Kidney (tissue), 14 donors: ENCODE measurements around the gene PFKFB4. TPM values are rescaled to one million over a fixed set of nuclear protein-coding genes. Genes with fewer than 3 reads are reported as not detected.

Experiments
- DNase-seq, 5 donors: peaks; one replicate each; pipeline ENCODE4 v3.0.0-alpha.2; 2013 to 2020
- FAIRE-seq: peaks from 2 replicates; lab custom pipeline; 2012; peaks lifted over from hg19 to GRCh38; lab: Jason Lieb, UNC
- H3K27ac ChIP-seq, 2 donors: one replicate each; pipeline ENCODE4 v1.7.0; 2013; ENCODE audit warnings: low read depth in 2 of 2, low read length in 2 of 2, inconsistent platforms in 1 of 2
- H3K27me3 ChIP-seq: one replicate; pipeline ENCODE4 v1.7.1; 2013; ENCODE audit warnings: low read length, inconsistent platforms; ENCODE audit not compliant: control insufficient read depth, insufficient read depth
- H3K36me3 ChIP-seq, 3 donors: one replicate each; pipeline versions ENCODE4 v1.7.0 to v1.7.1; 2013; ENCODE audit warnings: low read length in 3 of 3, control low read depth in 1 of 3, inconsistent platforms in 1 of 3; ENCODE audit not compliant: insufficient read depth in 3 of 3, control insufficient read depth in 2 of 3
- H3K4me1 ChIP-seq, 3 donors: one replicate each; pipeline versions ENCODE4 v1.7.0 to v1.7.1; 2013; ENCODE audit warnings: low read length in 3 of 3, inconsistent platforms in 1 of 3, low read depth in 1 of 3; ENCODE audit not compliant: control insufficient read depth in 2 of 3, insufficient read depth in 2 of 3
- H3K4me3 ChIP-seq, 3 donors: one replicate each; pipeline versions ENCODE4 v1.7.0 to v1.8.1; 2013; ENCODE audit warnings: low read length in 3 of 3, control low read depth in 1 of 3, inconsistent platforms in 1 of 3
- H3K9ac ChIP-seq, 3 donors: one replicate each; pipeline versions ENCODE4 v1.7.0 to v1.7.1; 2013; ENCODE audit warnings: low read length in 3 of 3, control low read depth in 1 of 3, inconsistent platforms in 1 of 3
- H3K9me3 ChIP-seq, 3 donors: one replicate each; pipeline versions ENCODE4 v1.7.0 to v1.7.1; 2013; ENCODE audit warnings: low read length in 3 of 3, control low read depth in 1 of 3, inconsistent platforms in 1 of 3; ENCODE audit not compliant: control insufficient read depth in 2 of 3, insufficient read depth in 1 of 3
- intact Hi-C: fragments of 100-400 bp; cut with DNase I; formaldehyde crosslinking; loops from one replicate; pipeline ENCODE4 v1.11.1; 2022
- polyA plus RNA-seq: library from polyadenylated mRNA; stranded (reverse); fragments of 350-450 nt; fragmentation: Illumina TruSeq; extraction: RNeasy Lipid Tissue Mini Kit (QIAGEN cat#74804); gene quantifications from one replicate; pipeline ENCODE4 v1.2.3, GENCODE V29; 2014; ENCODE audit warnings: low read depth, low replicate concordance; ENCODE audit not compliant: insufficient read depth
- total RNA-seq: library from RNA; stranded (reverse); fragmentation: NEBNext Ultra II Directional; extraction: Animal tissue kit (Norgen Biotek cat#: 25700); gene quantifications from one replicate; pipeline ENCODE4 v1.2.1, GENCODE V29; 2021
- TF ChIP-seq, protein P1 (sequence below): IDR thresholded peaks from 3 replicates; pipeline ENCODE4 v1.5.1; 2012; ENCODE audit warnings: mild to moderate bottlenecking, moderate library complexity, borderline replicate concordance; ENCODE audit not compliant: insufficient read depth; ENCODE audit errors: extremely low read depth
- donor health status: control.
- donor health status: control.
- donor health status: control.
- donor health status: control.
- donor health status: control.
- donor health status: DM: yes; HTN: yes; CAD: no.
- donor health status: Normal renal cell carcinoma (clear cell type).

Gene PFKFB4
- total and polyA plus RNA-seq, 2 donors from 2014 or later: 2.1 to 4.6 TPM

DNA sequence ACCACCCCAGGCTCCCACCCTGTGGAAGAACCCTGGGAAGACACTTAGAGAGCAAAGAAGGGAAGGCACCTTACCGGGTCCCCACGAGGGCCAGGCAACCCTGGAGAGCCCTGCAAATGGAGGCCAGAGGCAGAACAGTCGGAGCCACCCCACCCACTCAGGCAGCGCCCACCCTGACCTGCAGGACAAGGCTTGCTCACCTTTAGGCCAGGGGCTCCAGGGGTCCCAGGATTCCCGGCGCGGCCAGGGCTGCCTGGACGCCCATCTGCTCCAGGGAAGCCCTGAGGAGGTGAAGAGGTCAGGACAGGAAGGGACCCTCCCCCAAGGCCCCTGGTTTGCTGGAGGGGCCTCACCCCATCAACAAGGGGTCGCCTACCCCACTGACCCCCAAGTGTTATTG is 28.2 kb upstream of the PFKFB4 start:
- Histone ChIP-seq H3K36me3 (no peaks in the 10 kb centered on the region), H3K9ac (no peak overlapping the region), H3K4me1 (no peaks in the 10 kb centered on the region), H3K9me3 (no peaks in the 10 kb centered on the region), H3K4me3 (no peak overlapping the region), H3K27me3 (no peaks in the 10 kb centered on the region), H3K27ac (no peak overlapping the region)
- TF ChIP-seq, protein P1, sequence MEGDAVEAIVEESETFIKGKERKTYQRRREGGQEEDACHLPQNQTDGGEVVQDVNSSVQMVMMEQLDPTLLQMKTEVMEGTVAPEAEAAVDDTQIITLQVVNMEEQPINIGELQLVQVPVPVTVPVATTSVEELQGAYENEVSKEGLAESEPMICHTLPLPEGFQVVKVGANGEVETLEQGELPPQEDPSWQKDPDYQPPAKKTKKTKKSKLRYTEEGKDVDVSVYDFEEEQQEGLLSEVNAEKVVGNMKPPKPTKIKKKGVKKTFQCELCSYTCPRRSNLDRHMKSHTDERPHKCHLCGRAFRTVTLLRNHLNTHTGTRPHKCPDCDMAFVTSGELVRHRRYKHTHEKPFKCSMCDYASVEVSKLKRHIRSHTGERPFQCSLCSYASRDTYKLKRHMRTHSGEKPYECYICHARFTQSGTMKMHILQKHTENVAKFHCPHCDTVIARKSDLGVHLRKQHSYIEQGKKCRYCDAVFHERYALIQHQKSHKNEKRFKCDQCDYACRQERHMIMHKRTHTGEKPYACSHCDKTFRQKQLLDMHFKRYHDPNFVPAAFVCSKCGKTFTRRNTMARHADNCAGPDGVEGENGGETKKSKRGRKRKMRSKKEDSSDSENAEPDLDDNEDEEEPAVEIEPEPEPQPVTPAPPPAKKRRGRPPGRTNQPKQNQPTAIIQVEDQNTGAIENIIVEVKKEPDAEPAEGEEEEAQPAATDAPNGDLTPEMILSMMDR: no peak
- intact Hi-C loops: no loop called here
- no peak for DNase-seq
- no peak for FAIRE-seq

DNA sequence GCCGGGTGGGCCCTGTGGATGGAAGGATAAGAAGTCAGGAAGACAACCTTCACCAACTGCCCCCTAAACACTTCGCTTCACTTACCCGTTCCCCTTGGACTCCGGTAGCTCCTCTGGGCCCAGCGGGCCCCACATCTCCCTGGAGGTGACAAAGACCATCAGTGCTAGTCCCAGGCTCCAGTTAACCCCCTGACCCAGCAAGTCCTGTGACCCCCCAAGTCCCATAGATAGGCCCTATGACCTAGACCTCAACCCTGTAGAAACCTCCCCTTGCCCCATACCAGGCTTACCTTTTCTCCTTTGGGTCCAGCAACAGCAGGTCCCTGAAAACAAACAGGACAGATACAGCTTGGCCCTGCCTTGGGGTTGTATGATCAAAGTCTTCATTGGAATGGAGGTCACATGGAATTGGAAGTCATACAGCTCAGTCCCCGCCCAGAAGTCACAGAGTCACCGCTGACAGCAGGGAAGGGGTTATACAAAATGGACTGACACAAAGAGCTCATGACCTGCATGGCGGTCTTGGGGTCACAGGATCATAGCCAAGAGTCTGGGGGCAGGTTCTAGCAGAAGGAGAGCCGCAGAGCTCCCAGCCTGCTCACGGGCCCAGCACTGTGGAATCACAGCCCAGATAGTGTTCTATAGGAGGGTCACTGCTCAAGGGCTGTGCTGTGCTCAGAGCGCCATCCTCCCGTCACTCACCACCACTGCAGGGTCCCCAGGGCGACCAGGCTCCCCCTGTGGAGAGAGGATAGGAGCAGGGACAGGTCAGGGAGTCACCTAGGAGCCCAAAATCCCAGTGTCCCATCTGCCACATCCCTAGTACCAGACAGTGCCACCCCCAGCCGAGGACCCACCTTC is 25.2 kb upstream of the PFKFB4 start:
- FAIRE-seq (no peak), DNase-seq (no peak)
- Histone ChIP-seq H3K4me1 (no peaks in the 10 kb centered on the region), H3K27ac (no peak overlapping the region), H3K4me3 (no peak overlapping the region), H3K9ac (no peak overlapping the region), H3K9me3 (no peaks in the 10 kb centered on the region), H3K27me3 (no peaks in the 10 kb centered on the region), H3K36me3 (peaks cover 0 to 2% (median 0%) of the 10 kb centered on the region in 3 donors)
- TF ChIP-seq, protein P1: no peak
- intact Hi-C loops: no loop called here

DNA sequence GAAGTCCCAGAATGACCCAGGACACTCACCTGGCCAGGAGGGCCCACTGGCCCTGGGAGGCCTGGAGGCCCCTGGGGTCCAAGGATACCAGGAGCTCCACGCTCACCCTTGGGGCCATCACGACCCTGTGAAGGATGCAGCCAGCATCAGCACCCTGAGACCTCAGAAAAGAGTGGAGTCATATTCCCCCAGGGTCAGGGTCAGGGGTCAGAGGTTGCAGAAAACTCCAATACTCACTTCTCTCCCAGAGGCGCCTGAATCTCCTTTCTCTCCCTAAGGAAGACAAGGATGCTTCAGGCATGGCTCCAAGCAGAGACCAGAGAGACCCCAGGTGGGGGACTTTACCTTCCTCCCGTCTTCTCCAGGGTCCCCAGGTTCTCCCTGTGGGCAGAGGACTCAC is 20.0 kb upstream of the PFKFB4 start:
- Histone ChIP-seq H3K9ac (no peak overlapping the region), H3K4me1 (no peaks in the 10 kb centered on the region), H3K27ac (no peak overlapping the region), H3K36me3 (peaks cover 0 to 2% (median 0%) of the 10 kb centered on the region in 3 donors), H3K9me3 (no peaks in the 10 kb centered on the region), H3K27me3 (no peaks in the 10 kb centered on the region), H3K4me3 (no peak overlapping the region)
- no peak for FAIRE-seq
- intact Hi-C loops: no loop called here
- TF ChIP-seq, protein P1: no peak
- no peak for DNase-seq
